GM18867 (cell line): ENCODE data around the gene TWF2.
A peak's percentile ranks its signal among the peaks of the same experiment; 100 is the strongest.

Experiments
- ATAC-seq: cut with Tn5 transposase; IDR thresholded peaks from one replicate; pipeline ENCODE4 v1.9.1; 2021; ENCODE audit warnings: mild to moderate bottlenecking, moderate library complexity; ENCODE audit not compliant: unreplicated experiment

TWF2 gene

GRCh38 chr3:52259035-52259434 is 20.1 kb upstream of the TWF2 start:
- ATAC-seq: no peak

GRCh38 chr3:52257911-52258310 is 19.0 kb upstream of the TWF2 start:
- ATAC-seq: no peak

- ATAC-seq: no peak
These were observed 17.7 kb upstream of the TWF2 start for GRCh38 chr3:52256622-52257021.

GRCh38 chr3:52256159-52256558 is 17.2 kb upstream of the TWF2 start:
- ATAC-seq: no peak

GRCh38 chr3:52254608-52255007 is 15.7 kb upstream of the TWF2 start:
- ATAC-seq: no peak

GRCh38 chr3:52253314-52254304 is 14.7 kb upstream of the TWF2 start:
- peak; percentile 91 for ATAC-seq

- no peak for ATAC-seq
These were observed 11.2 kb upstream of the TWF2 start for GRCh38 chr3:52250122-52250521.

- no peak for ATAC-seq
These were observed 10.7 kb upstream of the TWF2 start for GRCh38 chr3:52249683-52250082.

- ATAC-seq: no peak
These were observed 10.0 kb upstream of the TWF2 start for GRCh38 chr3:52248816-52249547.

- no peak for ATAC-seq
These were observed 9.2 kb upstream of the TWF2 start for GRCh38 chr3:52248165-52248541.

- no peak for ATAC-seq
These were observed 8.6 kb upstream of the TWF2 start for GRCh38 chr3:52247409-52248164.

GRCh38 chr3:52246728-52247408 is 7.9 kb upstream of the TWF2 start:
- ATAC-seq: no peak

- ATAC-seq: peak; percentile 6
These were observed 7.3 kb upstream of the TWF2 start for GRCh38 chr3:52246264-52246620.

- peak; percentile 32 for ATAC-seq
These were observed 6.6 kb upstream of the TWF2 start, which contains the start of gene PPM1M for GRCh38 chr3:52245322-52246263. TSS of gene PPM1M (plus strand) at chr3:52245759. CDS start at chr3:52245825, 66 bp downstream.

- no peak for ATAC-seq
These were observed 5.1 kb upstream of the TWF2 start for GRCh38 chr3:52243791-52244628.

- ATAC-seq: no peak
These were observed 3.1 kb upstream of the TWF2 start for GRCh38 chr3:52242039-52242438.

- no peak for ATAC-seq
These were observed 2.0 kb upstream of the TWF2 start for GRCh38 chr3:52240886-52241370.

- ATAC-seq: no peak
These were observed 1.3 kb upstream of the TWF2 start for GRCh38 chr3:52240059-52240885.
